Stimulated activated CD4-positive, alpha-beta T cell treated with anti-CD3 and anti-CD28 coated beads, Interleukin-2, amount 100 ng/mL, for 4 hours (primary cell): ENCODE measurements around the gene APOL3.
"Not testable (repeated sequence)": the region's sequence is repeated elsewhere in the genome, so short reads cannot be mapped to it uniquely, and the experiment has no call there.

Source experiments
- DNase-seq: peaks from one replicate; pipeline ENCODE4 v3.0.0-alpha.2; 2020; ENCODE audit warnings: low read depth

APOL3 gene

DNA sequence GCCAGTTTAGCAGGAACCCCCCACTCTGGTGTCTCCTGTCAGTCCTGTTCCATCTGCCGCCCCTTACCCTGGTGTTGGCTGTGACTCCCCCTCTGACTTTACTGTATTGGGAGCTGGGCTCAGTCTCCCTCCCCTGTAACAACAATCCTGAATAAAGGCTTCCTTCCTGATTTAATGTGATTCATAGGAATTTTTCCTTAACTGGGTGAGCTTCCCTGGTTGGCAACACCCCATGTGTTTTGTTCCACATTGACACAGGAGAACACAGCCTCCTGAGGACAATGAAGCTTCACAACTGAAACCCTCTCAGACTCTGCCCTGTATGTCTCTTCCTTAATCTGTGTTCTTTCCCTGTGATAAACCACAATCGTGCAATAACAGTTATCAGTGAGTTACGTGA is 32.6 kb upstream of the APOL3 start:
- no peak for DNase-seq

DNA sequence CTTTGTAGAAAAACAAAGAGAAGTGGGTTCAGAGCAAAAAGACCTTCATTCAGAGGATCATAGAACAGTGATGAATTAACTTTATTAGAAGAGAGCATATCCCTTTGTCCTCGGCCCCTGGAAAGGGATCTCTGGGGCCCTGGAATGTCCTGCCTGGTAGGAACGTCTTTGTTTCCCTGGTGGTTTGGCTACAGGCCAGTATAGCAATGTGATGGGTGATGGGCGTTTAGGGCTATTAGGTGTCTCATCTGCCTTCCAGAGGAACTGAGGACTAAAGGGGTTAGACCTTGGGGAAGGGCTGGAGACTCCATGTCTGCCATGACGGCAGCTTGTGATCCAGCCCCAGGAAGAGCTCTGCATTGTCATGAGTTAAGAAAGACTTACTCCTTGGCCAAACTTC is 32.0 kb upstream of the APOL3 start:
- DNase-seq, result no peak

DNA sequence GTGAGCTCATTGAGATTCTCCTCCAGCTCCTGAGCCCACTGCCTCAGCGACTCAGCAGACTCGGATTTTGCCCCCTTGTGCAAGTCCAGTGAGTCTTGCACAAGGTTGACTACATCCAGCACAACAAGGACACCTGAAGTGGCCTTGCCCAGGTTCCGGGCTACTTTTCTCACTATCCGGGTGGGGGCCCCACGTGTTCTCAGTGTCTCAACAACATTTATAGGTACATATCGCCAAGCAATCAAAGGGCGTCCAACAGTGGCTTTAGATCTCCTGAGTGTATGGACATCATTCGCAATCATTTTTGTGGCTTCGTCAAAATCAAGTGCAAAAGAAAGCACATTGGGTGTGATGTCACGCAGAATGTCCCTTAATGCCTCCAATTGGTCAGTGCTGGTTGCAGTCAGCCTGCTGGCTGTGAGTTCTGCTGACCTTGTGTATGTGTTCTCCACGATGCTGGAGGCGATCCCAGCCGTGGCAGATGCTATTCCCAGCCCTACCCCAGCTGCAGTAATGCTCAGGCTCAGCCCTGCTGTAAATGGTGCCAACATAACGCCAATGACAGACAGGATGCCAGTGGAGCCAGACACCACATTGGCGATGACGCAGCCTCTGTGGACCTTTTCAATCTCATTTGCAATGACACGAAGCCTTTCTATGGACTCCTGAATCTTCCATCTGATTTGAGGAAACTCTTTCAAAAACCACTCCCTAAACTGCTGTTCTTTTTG is 30.7 kb upstream of the APOL3 start:
- DNase-seq, result no peak

DNA sequence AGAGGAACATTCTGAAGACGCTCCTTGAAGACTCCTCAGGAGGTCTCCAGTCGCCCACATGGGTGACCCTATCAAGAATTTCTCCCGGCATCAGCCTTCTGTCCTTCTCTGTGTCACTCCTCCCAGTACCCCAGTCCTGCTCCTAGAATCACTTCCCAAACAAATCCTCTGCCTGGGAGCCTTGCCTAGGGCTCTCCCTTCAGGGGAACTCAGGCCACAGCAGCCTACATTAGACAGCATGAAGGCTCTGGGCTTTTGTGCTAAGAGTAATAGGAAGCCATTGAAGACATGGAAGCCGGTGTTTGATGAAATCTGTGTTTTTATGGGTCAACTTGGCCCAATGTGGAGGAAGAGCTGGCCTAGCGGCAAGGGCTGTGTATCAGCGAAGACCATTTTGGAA is 27.3 kb upstream of the APOL3 start:
- not testable (repeated sequence) for DNase-seq

DNA sequence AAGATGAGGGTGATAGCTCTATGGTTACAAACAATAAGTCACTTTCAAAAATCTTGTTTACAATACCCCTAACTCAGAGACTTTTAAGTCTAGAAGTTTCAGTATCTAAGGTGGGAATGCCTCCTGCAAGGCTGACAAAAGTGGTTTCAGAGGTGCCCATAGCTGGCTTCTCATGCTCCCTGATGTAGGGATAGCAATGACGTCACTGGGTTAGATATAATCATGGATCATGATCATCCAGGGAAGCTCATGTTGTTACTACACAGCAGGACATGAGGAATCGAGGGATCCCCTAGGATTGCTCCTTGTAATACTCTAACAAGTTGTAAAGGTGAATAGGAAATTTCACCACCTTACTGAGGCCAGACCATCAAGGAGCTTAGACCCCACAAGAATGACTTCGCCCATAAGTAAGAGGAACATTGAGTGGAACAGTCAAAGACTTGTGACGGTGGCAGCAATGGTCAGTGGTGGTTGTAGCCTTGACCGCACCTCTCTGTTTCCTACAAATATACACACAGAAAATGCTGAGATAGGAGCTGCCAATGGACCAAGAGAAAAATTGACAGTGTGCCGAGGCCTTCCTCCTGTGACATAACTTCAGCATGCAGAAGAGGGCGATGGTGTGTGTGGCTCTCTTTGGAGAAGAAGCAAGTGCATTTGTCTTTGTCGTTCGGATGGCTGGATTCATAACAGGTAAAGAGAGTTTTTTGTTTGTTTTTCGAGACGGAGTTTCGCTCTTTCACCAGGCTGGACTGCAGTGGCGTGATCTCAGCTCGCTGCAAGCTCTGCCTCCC is 25.5 kb upstream of the APOL3 start:
- DNase-seq, result no peak

DNA sequence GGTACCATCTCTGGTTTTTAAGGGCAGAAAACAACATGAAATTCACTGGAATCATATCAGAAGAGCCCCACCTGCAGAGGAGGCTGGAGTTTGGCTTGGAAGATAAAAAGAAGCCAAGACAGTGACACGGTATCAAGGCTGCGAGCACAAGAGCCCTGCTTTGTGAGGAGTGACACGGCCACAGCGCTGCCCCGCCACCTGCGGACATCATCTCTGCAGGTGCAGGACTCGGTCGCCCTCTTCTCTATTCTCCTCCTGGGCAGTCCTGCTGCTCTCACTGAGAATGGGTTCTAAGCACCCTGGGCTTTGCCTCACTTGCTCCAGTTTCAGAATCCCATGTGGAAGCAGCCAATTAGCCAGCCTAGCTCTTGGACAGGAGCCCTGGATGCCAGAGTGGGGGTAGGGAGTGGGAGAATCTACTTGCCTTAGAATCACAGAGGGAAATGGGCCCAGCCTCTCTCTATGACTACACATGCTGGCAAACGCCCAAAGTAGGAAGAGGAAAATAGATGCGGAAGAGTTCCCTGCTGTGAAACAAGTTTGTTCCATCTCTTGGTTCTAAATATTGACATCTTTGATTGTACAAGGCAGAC is 24.0 kb upstream of the APOL3 start:
- no peak for DNase-seq

DNA sequence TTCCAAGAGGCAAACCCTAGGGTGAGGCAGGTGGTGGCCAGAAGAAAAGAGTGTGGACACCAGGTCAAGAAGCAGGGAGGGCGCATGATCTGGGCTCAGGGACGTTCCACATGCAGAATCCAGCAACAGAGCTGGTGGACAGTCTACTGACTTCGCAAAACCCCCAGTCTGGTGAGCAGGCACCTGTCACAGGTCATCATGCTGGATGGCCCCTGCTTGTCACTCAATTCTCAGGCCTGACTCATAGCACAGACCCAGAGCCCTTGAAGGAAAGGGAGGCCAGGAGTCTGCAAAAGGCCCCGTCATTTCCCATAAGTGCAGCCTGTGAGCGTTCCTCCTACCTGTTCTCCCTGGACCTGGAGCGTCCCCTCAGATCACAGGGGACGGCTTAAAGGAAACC is 22.9 kb upstream of the APOL3 start:
- no peak for DNase-seq

DNA sequence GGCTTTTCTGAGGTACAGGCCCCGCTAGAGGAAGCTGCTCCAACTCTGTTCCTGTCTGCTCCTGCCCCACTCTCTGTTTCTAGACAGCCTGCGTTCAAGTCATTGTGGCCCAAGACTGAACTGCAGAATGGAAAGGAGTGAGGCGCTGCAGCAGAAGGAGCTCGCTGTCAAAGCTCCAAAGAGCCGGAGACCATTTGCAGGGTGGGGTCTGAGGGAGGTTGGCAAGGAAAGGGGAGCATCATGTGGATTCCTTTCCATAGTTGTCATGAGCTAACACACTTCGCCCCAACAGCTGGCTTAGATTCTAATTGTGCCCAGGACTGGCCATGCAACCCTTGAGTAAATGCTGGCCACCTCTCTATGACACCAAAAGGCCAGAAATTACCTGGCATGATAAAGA is 22.3 kb upstream of the APOL3 start:
- DNase-seq, result no peak

DNA sequence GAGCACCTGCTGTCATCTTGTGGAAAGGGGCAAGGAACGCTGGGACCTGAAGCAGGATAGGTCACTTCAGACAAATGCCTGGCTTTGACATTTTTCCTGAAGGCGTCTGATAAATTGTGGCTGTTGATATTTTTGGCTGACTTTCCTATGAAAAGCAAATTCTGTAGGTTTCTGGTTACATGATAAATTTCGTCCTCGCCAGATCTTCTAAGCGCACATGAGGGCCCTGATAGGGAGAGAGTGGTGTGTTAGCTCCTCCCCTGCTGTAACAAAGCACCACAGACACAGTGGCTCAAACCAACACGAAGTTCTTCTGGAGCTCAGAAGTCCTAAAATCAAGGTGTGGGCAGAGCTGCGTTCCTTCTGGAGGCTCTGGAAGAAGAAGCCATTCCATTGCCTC is 21.5 kb upstream of the APOL3 start:
- no peak for DNase-seq

DNA sequence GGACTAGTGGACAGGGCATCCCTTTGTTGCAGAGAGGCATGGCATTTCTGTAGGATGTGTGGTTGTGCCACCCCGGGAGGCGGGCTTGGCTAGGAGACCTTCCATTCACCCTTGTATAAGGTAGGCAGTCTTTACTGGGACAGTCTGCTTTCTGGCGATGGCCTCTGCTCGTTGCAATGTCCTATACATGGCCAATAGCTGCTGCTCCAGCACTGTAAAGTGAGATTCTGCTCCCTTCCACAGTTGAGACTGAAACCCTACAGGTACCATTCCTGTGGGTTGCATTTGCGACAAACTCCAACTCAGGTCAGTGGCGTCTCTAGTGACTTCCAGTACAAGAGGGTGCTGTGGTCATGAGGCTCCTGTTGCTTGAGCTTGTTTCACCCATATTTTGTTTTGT is 20.4 kb upstream of the APOL3 start:
- no peak for DNase-seq

DNA sequence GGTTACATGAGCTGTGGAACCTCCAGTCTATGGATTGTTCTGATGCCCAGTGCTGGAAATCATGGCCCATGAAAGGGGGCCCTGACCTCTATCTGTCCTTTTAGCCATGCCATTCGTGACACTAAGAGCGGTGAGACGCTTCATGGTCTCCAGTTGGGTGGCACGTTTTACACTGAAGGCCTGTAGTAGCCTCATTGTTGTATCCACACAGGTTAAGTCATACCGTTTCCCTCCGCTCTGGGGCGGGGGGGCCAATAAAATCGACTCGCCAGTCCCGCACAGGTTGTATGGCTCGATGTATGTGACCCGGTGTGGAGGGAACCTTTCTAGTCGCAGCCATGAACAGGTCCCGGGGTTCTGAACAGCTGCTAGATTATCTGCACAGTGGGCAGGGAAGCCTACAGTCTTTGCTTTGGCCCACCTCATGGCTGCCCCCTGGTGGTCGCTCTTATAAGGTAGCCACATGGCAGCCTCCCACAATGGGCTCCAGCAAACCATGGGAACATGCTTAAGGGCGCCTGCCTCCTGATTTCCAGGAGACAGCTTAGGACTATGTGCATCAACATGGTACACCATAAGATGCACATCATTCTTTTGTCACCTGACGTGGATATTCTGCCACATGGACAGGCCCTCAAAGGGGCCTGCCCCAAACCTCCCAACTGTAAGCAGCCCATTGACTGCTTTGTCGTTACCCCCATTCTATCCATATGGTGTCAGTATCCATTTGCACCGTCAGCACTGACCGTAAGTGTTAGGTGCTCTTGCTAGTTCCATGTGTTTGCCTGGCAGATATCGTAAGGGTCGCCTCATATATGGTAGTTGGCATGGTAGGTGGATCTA is 19.7 kb upstream of the APOL3 start:
- peak; percentile 77 for DNase-seq

DNA sequence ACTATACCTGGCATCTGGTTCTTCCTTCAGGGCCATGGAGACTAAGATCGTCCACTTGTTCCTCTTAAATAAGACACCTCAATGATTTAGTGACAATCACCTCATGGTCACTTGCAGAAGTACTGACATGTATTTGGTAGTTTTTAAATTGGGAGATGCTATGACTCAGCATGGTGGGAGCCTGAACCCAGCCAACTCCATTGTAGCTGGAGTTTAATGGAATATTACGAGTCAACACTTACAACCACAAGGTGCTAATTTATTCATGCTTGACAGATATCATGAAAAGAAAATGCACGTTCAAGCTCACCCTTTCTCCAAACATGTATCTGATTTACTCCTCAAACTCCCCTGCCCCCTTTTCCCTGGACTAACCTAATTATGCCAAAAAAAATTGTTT is 16.6 kb upstream of the APOL3 start:
- no peak for DNase-seq

DNA sequence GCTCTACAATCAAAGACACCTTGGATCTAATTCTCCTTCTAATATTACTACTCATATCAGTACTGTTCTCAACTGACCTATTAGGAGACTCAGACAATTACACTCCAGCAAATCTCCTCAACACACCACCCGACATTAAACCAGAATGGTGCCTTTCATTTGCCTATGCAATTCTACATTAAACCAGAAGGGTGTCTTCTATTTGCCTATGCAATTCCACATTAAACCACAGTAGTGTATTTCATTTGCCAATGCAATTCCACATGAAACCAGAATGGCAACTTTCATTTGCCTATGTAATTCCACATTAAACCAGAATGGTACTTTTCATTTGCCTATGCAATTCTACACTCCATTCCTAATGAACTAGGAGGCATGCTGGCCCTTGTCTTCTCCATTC is 15.3 kb upstream of the APOL3 start:
- no peak for DNase-seq

DNA sequence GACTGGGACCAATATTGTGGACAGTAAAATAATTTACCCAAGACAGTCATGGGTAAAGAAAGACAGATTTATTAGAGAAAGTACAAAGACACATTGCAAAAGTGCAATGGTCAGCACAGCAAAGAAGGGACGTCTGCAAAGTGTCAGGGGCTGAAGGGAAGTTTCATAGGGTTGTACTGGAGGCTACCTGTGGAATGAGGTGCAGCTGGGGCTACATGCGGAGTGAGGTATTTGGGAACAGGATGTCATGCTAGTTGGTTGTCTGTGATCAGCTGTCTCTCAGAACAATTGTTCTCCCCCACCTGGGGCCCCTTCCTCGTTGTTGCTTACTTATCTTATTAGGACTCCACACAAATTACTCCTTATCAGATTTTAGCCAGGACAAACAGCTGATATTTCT is 11.4 kb upstream of the APOL3 start:
- DNase-seq, result no peak

DNA sequence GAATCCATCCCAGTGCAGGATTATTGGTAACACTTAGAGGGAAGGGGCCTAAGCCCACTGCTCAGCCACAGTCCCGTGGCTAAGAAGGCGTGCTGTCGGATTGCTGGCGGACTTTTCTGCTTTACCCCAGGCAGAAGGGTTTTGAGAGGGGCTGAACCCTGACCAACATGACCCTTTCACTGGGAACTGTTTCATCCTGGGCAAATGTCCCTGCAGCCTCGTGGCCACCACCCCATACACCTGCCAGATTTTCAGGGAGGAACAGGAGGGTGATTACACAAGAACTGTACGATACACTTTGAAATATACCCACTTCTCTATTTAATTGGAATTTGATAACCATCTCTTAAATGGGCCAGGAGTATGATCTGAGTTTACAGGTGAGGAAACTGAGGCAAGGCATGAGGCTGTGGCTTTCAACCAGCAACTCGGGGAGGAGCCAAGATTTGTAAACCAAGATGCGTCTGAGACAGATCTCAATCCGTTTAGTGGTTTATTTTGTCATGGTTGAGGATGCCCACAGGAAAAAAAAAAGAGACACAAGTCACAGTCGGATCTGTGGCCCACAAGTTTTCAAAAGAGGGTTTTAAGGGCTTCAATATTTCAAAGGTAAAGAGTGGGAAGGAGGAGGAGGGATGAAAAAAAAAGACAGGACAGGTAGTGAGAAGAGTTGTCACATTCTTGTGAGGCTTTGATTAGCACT is 6.1 kb upstream of the APOL3 start:
- no peak for DNase-seq

DNA sequence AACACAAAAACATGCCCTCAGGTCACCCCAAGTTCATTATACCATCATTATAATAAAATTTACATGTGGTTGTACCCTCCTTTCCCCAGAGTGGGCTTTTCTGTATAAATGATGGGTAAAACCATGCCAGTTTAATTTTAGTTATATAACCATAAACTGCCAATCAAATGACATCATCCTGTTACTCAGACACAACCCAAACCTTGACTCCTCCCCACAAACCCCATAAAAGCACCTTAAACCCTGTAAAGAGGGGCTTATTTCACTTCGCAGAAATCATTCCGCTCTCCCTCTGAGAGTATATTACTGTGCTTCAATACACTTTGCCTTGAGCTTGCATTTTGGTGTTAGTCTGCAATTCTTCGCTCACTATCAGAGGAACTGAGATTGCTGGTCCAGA is 5.5 kb upstream of the APOL3 start:
- no peak for DNase-seq

DNA sequence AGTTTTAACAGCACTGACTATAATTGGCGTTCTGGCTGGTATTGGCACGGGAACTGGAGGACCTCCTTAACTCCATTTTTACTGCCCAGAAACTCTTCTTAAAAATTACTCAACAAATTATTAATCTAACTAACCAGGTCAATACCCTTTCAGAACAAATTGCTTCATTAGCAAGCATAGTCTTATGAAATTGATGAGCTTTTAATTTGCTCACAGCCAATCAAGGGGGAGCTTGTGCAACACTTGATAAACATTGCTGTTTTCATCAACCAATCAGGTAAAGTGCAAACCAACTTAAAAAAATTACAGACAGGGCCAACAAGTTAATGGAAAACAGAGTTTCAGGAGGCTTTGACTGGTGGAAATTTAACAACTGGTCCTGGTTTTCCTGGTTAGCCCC is 4.6 kb upstream of the APOL3 start:
- no peak for DNase-seq

DNA sequence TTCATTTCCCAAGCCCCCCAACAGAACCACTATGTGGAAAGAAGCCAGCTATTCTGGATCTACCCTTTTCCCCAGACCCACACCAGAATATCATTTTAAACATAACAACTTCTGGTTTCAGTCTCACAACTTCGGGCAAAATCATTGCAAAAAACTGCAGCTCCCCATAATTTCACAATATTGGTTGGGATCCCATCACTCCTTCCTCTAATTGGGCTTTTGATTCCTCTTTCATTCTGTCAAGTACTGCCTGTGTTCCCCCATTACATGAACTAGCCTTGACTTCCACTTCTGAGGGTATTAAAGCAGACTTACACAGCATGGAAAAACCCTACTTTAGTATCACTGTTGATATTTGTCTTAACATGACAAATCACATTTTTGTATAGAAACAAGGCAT is 4.1 kb upstream of the APOL3 start:
- no peak for DNase-seq

DNA sequence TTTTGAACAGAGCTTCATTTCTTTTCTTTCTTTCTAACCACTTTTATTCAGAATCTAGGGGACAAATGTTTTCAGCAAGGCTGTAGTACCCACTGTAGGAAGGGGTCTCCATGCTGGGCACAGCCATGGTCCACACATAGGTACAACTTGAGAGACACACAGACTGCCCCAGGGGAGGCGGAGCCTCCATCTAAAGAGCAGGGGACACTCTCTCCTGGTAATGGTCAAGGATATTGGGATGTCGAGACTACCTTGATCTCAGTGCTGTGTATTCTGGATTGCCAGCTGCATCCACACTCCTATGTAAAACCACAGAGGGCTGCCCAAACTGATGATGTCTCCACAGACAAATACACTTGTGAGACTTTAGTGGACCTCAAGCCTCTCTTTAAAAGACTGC is 2.9 kb upstream of the APOL3 start:
- DNase-seq, result no peak

DNA sequence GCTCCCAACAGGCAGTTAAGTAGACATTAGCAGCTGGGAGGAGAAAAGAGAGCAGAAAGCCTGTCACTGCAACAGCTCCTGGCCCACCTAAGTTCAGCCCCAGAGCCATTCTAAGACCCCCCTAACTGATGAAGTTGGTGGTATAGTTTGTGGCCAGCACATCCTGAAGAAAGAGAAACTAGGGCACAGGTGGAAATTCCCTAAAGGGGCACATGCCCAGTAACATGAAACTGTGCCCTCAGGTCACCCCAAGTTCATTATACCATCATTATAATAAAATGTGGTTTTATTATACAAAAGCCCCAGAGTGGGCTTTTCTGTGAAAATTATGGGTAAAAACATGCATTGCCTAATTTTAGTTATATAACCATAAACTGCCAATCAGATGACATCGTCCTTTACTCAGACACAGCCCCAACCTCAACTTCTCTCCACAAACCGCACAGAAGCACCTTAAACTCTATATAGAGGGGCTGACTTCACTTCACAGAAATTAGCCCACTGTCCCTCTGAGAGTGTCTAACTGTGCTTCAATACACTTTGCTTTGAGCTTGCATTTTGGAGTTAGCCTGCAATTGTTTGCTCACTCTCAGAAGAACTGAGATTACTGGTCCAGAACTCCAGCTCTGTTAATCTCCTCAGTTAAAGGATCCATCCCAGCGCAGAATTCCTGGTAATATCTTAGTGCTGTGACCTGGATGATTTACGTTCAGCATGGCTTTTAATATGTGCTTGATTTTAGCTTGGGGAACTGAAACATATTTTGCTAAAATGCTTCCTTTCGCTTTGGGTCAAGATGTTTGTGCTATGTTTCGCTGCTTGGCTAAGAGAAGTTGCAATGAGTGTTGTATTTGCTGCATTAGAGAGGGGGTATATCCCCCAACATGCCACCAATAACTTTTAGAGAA is 1.8 kb upstream of the APOL3 start:
- no peak for DNase-seq

DNA sequence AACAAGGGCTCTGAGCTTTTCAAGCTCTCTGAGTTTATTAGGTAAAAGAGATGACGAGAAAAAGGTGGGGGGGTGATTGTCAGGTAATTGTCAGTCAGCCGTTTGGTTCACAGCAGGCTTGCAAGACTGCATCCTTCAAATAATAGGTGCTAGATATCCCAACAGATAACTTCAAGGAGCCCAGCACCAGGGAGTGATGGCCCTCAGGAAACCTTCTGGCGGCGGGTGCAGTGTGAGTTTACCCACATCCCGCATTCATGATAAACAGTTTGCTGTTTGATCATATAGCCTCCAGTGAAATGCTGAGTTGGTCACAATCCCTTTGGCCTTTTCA is 1.2 kb upstream of the APOL3 start:
- DNase-seq, result not testable (repeated sequence)
